Ovary (tissue), 9 donors: ENCODE measurements around the gene CACNG6. TPM values are rescaled to one million over a fixed set of nuclear protein-coding genes. Genes with fewer than 3 reads are reported as not detected.
"Not testable (repeated sequence)": the region's sequence is repeated elsewhere in the genome, so short reads cannot be mapped to it uniquely, and the experiment has no call there.

Experiments used
- DNase-seq, 5 donors: peaks; one replicate each; pipeline ENCODE4 v3.0.0-alpha.2; 2019 to 2020
- H3K27ac ChIP-seq, 2 donors: fragments of 200-600 bp; one replicate each; pipeline versions ENCODE4 v1.5.1 to v1.8.0; 2019 to 2022
- H3K27me3 ChIP-seq: fragments of 200-600 bp; one replicate; pipeline ENCODE4 v1.8.0; 2022
- H3K36me3 ChIP-seq: fragments of 200-600 bp; sonication (generic); one replicate; pipeline ENCODE4 v1.5.1; 2019
- H3K4me1 ChIP-seq: one replicate; pipeline ENCODE4 v1.8.1; 2013; ENCODE audit warnings: mild to moderate bottlenecking, moderate library complexity; ENCODE audit not compliant: insufficient read depth
- H3K4me3 ChIP-seq: fragments of 200-600 bp; sonication (generic); one replicate; pipeline ENCODE4 v1.5.1; 2017
- H3K9me3 ChIP-seq, 2 donors: fragments of 200-600 bp in 1 of 2; sonication (generic) in 1 of 2; one replicate each; pipeline versions ENCODE4 v1.5.1 to v1.8.1; 2013 to 2019; ENCODE audit warnings: mild to moderate bottlenecking in 1 of 2, moderate library complexity in 1 of 2
- EP300 ChIP-seq: sonication (generic); formaldehyde crosslinking; IDR thresholded peaks from one replicate; pipeline ENCODE4 v1.6.1; 2017; ENCODE audit warnings: antibody characterized with exemption
- POLR2A ChIP-seq: fragments of 450-650 bp; IDR thresholded peaks from one replicate; pipeline ENCODE4 v1.6.1; 2017; ENCODE audit warnings: antibody characterized with exemption, mild to moderate bottlenecking, moderate library complexity
- WGBS, 3 donors: extraction: QIAGEN DNeasy Blood & Tissue Kit in 1 of 3; methylation state at CpG; one replicate each; pipeline versions ENCODE4 v1.1.5 to v1.1.7; 2013 to 2017; 5-methylcytosine and 5-hydroxymethylcytosine counted together
- intact Hi-C, 4 donors: fragments of 100-400 bp; cut with DNase I; formaldehyde crosslinking; loops; one replicate each; pipeline versions ENCODE4 v1.11.0 to v1.15.1; 2022 to 2023
- polyA plus RNA-seq, 2 donors: library from polyadenylated mRNA; stranded (reverse); fragments of 200-250 nt in 1 of 2; fragments of 350-450 nt in 1 of 2; fragmentation: Illumina TruSeq in 1 of 2; extraction: RNeasy Lipid Tissue Mini Kit (QIAGEN cat#74804) in 1 of 2; gene quantifications; one replicate each; pipeline ENCODE4 v1.2.3, GENCODE V29; 2013 to 2014
- total RNA-seq, 7 donors: library from RNA; depleted of rRNA in 2 of 7; stranded (reverse); fragments of >200 nt in 2 of 7; fragmentation: NEBNext Ultra II Directional in 3 of 7; extraction: Animal tissue kit (Norgen Biotek cat#: 25700) in 3 of 7; gene quantifications; one replicate each; pipeline versions ENCODE4 v1.1.0 to v1.2.4, GENCODE V29; 2016 to 2023
- TF ChIP-seq, protein P1 (sequence below), 3 donors: fragments of 450-650 bp in 2 of 3; fragments of 200-600 bp in 1 of 3; IDR thresholded peaks; one replicate each; pipeline versions ENCODE4 v1.5.1 to v1.8.0; 2016 to 2022; ENCODE audit warnings: antibody characterized with exemption in 3 of 3, mild to moderate bottlenecking in 1 of 3
- donor health status: DM: no; HTN: no; CAD: no; lungs with moderate emphysema.
- donor health status: DM: no; HTN: no; CAD: no.
- donor health status: Bipolar disorder and iron deficiency.
- donor health status: DM: yes; HTN: yes; CAD: no.
- donor health status: DM: no; HTN: no; CAD: no.
- donor health status: DM: yes; HTN: yes; CAD: no.

CACNG6 gene
- total and polyA plus RNA-seq, 9 donors: 0.15 to 3.2 TPM; not detected in 7

DNA sequence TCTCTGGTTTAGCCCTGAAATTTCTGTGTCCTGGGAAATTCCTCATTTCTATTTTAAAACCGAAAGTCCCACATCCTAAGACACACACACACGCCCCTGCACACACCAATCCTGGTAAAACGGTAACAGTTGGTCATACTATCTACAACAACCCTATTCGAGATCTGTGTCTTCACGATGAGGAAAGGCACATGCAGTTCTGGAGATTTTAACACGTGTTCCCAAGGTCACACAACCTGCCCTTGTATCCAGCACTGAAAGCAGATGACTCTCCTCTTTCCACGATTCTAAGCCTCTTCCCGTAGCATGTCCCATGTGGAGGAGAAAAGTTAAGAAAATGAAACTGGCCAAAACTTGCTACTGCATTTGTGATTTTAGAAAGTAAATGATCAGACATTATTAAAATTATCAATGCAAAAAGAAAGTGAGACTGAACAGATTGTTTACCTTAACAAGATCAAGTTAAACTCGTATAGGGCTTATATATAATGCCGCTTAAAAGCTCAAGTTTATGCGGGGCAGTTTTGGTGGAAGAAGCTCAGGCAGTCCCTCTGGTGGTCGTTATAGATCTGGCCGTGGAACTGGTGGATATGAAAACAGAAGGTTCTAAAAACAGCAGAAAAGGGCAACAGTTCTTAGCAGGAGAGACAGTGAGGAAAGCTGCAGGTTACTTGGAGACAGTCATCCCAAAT lies 39.6 kb downstream of the CACNG6 start:
- H3K4me3 ChIP-seq: no peak overlapping the region
- 25 to 36% (median 28%) methylated on average over 13 of the region's 13 CpGs for WGBS, 3 donors
- intact Hi-C loops: no loop called here

DNA sequence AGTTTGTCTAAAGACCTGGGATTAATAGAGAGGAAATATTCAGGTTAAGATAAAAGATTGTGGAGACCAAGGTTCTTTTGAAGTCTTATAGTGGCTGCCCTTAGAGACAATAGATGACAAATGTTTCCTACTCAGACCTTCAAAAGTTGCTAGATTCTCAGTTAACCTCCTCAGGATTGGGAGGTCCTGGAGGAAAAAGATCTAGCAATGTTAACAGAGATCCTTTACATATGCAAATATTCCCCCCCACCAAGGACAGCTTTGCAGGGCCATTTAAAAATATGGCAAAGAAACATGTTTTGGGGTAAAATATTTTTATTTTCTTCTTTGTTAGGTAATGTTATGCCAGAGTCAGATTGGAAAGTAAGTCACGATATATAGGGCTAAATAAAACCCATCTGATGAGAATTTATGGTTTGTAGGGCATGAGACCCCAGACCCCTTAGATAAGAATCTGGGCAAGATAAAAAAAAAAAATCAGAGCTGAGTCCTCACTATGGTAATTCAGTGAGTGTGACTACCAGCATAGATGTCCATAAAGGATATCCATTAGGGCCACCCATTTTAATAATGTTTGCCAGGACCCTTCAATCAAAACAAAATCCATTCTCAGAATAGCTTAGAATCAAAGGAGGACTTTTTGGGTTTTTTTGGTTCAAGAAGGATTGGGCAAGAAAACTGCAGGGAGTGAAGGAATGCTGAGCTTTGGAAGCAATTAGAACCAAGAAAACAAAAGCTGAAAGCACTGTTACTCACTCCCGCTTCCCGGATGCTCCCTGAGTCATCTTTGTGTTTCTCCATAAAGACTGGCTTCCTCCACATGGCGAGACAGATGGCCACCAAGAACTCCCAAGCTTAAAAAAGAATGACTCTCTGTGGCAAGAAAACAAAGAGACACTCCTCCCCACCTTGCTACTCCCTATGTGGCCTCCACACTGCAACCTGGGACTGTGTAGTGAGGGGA lies 44.1 kb downstream of the CACNG6 start:
- intact Hi-C loops: no loop called here
- Histone ChIP-seq H3K27ac (no peak overlapping the region), H3K36me3 (no peaks in the 10 kb centered on the region), H3K4me1 (no peaks in the 10 kb centered on the region), H3K4me3 (no peak overlapping the region), H3K27me3 (no peaks in the 10 kb centered on the region), H3K9me3 (no peaks in the 10 kb centered on the region)
- DNase-seq: no peak
- no peak for TF ChIP-seq EP300
- 30 to 35% (median 35%) methylated on average over 4 of the region's 4 CpGs for WGBS, 3 donors

More for the DNA sequence above, 39.6 kb downstream of the CACNG6 start:
- no peak overlapping the region for H3K27ac ChIP-seq
- no peaks in the 10 kb centered on the region for H3K36me3 ChIP-seq
- no peak for DNase-seq
- H3K9me3 ChIP-seq: no peaks in the 10 kb centered on the region
- no peaks in the 10 kb centered on the region for H3K27me3 ChIP-seq
- H3K4me1 ChIP-seq: no peaks in the 10 kb centered on the region
- no peak for TF ChIP-seq POLR2A
- TF ChIP-seq, protein P1, sequence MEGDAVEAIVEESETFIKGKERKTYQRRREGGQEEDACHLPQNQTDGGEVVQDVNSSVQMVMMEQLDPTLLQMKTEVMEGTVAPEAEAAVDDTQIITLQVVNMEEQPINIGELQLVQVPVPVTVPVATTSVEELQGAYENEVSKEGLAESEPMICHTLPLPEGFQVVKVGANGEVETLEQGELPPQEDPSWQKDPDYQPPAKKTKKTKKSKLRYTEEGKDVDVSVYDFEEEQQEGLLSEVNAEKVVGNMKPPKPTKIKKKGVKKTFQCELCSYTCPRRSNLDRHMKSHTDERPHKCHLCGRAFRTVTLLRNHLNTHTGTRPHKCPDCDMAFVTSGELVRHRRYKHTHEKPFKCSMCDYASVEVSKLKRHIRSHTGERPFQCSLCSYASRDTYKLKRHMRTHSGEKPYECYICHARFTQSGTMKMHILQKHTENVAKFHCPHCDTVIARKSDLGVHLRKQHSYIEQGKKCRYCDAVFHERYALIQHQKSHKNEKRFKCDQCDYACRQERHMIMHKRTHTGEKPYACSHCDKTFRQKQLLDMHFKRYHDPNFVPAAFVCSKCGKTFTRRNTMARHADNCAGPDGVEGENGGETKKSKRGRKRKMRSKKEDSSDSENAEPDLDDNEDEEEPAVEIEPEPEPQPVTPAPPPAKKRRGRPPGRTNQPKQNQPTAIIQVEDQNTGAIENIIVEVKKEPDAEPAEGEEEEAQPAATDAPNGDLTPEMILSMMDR (IDR thresholded peaks at IDR 0.05): no peak

DNA sequence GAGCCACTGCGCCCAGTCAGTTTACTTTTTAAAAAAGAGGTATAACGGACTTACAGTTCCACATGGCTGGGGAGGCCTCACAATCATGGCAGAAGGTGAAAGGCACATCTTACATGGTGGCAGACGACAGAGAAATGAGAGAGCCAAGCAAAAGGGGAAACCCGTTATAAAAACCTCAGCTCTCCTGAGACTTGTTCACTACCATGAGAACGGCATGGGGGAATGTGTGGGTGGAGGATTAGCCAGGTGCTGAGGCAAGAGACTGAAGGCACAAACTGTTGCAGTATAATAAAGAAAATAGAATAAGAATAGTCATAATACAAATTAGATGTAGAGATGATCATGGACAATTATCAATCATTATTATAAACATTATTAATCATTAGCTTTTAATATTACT lies 45.1 kb downstream of the CACNG6 start:
- H3K4me3 ChIP-seq, H3K27ac ChIP-seq, H3K4me1 ChIP-seq, DNase-seq, H3K36me3 ChIP-seq, H3K27me3 ChIP-seq, H3K9me3 ChIP-seq, intact Hi-C loops: not testable (repeated sequence)
- 74 to 77% (median 75%) methylated on average over 5 of the region's 5 CpGs for WGBS, 3 donors

DNA sequence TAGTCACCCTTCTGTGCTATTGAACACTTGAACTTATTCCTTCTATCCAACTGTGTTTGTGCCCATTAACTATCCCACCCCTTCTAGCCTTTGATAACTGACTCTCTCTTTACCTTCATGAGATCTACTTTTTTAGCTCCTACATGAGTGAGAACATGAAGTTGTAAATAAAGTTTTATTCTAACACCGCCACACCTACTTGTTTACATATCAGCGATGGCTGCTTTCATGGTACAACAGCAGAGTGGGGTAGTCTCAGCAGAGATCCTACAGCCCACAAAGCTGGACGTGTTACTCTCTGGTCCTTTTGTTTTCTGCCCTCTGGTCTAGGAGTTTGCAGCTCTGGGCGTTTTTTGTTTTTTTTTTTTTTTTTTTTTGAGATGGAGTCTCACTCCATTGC lies 48.6 kb downstream of the CACNG6 start:
- TF ChIP-seq POLR2A (no peak), EP300 (no peak)
- TF ChIP-seq, protein P1 (IDR thresholded peaks at IDR 0.05): no peak
- no peak for DNase-seq
- no peak overlapping the region for H3K4me3 ChIP-seq
- H3K36me3 ChIP-seq: no peaks in the 10 kb centered on the region
- H3K27ac ChIP-seq: no peak overlapping the region
- intact Hi-C loops: no loop called here
- H3K27me3 ChIP-seq: no peaks in the 10 kb centered on the region
- WGBS, 3 donors: 80 to 85% (median 80%) methylated on average over 4 of the region's 4 CpGs
- H3K9me3 ChIP-seq: no peaks in the 10 kb centered on the region
- no peaks in the 10 kb centered on the region for H3K4me1 ChIP-seq

DNA sequence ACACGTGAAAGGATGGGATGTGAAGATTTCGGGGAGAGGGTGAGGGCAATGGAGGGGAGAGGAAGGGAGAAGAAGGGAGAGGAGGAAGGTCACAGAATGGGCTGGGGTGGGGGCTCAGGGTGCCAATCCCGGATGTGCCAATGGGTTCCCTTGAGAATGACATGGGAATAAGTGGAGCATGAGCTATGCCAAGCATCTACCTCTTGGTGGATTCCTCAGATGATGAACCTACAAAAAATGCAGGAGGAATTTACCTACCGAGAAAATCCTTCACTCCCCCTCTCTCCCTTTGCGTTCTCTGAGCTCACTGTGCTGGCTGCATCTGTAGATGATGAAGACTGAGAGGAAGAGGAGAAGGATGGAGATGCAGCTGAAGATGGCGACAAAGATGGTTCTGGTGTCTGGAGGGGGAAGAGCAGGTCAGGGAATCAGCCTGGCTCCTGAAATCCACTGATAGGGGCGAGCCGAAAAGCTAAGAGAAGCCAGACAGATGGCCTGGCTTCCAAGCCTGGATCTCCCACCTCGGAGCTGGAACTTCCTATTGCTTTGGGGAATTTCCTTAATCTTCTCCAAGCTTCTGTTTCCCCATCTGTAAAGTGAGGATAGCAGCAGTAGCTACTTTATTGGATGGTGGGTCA lies 50.7 kb downstream of the CACNG6 start:
- no peak overlapping the region for H3K4me3 ChIP-seq
- no peaks in the 10 kb centered on the region for H3K36me3 ChIP-seq
- DNase-seq: no peak
- H3K27me3 ChIP-seq: no peaks in the 10 kb centered on the region
- 53 to 59% (median 53%) methylated on average over 9 of the region's 9 CpGs for WGBS, 3 donors
- H3K27ac ChIP-seq: no peak overlapping the region
- TF ChIP-seq POLR2A (no peak), EP300 (no peak)
- TF ChIP-seq, protein P1 (IDR thresholded peaks at IDR 0.05): no peak
- no peaks in the 10 kb centered on the region for H3K9me3 ChIP-seq
- H3K4me1 ChIP-seq: no peaks in the 10 kb centered on the region
- intact Hi-C loops: no loop called here
